HG03378 (cell line): ENCODE data around the gene PTGS1.
"Not testable (repeated sequence)": the region's sequence is repeated elsewhere in the genome, so short reads cannot be mapped to it uniquely, and the experiment has no call there.

Experiments used
- ATAC-seq: cut with Tn5 transposase; IDR thresholded peaks from one replicate; pipeline ENCODE4 v1.9.1; 2021; ENCODE audit warnings: mild to moderate bottlenecking, moderate library complexity; ENCODE audit not compliant: unreplicated experiment

The PTGS1 gene

DNA sequence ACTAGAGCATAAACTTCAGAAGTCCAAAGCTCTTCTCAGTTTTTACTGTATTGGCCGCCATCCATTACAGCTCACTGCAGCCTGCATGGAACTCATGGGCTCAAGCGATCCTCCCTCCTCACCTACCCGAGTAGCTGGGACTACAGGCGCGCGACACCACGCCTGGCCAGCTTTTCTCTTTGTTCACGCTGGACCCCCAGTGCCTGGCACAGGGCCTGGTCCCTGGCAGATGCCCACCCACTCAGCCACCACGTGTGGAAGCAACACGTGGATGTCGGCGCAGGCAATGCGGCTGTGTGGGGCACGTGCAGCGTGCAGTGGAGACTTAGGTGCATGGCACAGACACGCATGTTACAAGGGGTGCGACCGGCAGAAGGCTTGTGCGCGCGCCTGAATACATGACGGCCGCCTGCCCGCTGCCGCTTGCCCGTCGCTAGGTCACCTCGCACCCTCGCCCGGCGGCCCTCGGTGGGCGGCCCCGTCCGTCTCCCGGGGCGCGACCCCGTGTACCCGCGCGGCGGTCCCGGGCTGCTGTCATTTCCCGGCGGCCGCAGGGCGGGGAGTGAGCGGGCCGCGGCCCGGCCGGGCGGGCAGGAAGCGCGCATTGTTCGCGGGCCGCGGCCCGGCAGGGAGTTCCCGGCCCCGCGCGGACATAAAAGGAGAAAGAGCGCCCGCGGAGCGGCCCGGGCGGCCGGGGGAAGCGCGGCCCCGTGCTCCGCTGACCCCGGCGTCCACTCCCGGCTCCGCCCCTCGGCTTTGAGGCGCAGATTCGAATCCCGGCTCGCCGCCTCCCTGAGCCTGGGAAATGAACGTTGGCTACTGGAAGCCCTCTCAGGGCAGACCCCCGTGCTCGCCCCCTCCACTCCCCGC is 24.1 kb upstream of the PTGS1 start:
- no peak for ATAC-seq

DNA sequence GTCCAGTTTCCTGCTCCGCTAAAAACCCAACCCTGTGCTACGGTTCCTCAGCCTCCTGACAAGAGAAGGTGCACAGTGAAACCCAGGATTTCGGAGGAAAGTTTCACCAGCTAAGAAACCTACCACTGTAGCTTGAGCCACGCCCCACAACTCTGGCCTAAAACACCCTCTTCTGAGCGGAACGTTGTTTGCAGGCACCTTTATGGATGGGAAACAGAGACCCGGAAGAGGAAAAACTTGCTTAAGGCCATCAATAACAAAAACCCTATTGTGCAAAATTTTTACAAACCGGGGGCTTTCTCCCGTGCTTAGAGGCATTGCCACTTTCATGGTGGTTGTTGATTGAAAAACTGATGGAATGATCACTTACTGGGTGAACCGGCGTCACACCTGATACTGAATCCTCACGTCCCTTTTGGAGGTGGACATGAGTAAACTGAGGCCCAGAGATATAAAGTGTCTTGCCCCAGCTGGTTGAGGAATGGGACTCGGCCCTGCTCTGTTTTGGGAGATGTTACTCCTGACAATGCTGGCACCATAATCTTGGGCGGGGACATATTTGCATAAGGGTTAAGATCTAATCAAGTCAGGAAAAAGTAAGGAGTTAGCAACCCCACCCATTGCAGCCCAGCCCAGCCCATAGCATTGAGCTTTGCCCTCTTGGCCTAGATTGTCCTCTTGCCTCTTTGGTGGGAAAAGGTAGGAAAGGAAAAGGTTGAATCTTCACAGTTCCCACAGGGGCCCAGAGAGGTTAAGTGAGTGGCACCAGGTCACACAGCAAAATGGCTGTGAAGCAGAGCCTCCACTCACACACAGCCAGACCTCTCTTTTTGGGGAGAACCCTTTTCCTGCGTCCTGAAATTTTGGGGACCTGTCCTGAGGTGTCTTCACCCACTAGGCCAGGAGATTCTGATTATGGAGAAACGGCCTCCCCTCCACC is 23.2 kb upstream of the PTGS1 start:
- ATAC-seq: no peak

DNA sequence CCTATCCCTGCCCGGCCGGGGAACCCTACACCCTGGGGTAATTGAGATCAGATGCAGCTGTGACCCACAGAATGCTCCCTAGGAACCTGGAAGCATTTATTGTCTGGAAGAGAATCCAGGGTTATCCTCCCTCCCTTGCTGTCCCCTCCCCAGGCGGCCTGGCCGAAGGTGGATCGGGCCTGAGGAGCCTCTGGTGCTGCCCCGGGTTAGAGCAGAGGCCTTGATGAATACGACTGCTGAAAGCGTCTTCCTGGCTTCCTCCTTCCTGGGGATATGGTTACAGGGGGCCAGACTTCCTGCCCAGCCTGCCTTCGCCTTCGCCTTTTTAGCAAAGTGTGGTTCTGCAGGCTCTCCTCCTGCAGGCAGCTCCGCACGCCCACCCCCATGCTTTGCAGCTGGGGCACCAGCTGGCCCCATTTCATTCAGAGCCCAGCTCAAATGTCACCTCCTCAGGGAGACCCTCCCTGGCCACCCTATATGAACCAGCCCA is 22.5 kb upstream of the PTGS1 start:
- ATAC-seq: no peak

DNA sequence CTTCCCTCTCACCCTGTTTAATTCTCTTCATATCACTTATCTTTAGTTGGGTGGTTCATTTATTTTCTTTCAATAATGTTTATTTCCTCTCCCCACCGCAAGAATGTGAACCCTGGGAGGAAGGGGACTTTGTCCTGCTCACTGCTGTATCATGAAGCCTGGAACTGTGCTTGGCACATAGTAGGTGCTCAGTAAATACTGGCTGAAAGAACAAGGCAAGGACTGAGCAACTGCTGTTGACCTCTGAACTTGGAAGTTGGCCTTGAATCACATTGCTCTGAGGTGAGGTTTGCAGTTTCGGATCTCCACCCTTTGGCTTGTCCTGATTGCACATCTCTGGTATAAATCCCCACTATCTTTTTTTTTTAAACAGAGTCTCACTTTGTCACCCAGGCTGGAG is 22.0 kb upstream of the PTGS1 start:
- no peak for ATAC-seq

DNA sequence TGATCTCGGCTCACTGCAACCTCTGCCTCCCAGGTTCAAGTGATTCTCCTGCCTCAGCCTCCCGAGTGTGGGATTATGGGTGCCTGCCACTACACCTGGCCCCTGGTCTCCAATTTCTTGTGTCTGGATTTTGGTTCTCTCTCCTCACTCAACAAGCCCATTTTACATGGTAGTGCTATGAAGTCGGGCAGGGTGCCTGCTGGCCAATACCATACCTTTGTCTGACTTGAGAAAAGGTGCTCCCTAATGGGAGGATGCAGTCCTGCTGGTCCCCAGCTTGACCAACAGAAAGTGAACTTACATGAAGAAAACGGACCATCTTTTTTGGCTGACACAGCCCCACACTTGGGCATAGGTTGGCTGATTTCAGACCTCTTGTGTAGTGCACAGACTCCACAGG is 21.6 kb upstream of the PTGS1 start:
- ATAC-seq: no peak

DNA sequence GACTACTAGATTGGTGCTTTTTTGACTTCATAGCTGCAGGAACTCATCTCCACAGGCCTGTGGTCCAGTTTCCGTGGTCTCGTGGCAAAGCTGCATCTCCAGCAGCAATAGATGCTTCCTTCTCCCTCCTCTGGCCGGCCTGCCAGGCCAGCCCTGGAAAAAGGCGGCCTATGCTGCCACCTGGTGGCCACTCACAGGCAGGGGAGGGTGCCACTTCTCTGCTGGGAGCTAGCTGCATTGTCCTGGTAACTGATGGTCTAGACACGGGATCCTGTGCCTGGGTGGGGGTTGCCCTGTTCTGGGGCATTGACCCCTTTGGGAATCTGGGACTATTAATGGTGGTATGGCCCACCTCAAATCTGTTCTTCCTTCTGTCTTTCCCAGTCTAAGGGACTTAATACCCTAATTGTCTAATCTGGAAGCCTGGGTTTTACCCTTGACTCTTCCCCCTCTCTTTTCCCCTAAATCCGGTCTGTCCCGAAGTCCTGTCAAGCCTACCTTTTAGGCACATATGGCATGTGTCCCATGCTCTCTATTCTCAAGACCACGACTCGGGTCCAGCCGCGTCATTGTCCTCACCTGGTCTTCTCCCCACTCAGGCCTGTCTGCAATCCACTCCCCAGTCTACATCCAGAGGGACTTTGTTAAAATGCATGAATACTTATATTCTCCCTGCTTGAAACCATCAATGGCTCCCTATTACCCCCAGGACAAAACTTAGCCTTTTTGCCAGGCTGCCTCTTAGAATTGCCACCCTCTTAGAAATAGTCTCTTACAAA is 20.1 kb upstream of the PTGS1 start:
- ATAC-seq: peak; percentile 89

DNA sequence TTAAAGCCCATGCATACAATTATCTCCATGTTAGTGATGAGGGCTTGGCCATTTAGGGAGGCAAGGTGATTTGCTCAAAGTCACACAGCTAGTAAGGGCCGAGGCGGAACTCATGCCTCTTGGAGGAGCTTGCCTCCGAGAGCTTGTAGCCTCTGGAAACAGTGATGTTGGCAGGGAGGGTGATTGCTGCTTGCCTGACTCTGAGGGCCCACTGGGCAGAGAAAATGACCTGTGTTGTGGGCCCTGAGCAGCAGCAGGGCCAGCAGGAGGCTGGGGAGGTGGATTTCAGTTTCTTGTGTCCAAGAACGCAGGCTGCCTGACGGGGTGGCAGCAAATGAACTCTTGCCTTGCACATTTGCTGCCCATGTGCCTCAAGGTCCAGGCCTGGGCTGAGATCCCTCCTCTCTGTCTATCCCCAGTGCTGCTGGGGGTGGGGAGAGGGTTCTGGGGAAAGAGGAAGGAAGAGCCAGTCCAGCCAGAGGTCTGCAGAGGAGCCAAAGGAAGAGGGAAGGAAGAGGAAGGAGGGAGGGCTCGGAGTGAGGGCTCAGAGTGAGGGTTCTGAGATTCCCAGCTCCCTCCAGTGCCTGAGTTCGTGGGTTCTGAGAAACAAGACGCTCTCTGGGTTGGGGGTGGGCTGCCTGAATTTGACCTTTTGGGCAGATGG is 16.2 kb upstream of the PTGS1 start:
- no peak for ATAC-seq

DNA sequence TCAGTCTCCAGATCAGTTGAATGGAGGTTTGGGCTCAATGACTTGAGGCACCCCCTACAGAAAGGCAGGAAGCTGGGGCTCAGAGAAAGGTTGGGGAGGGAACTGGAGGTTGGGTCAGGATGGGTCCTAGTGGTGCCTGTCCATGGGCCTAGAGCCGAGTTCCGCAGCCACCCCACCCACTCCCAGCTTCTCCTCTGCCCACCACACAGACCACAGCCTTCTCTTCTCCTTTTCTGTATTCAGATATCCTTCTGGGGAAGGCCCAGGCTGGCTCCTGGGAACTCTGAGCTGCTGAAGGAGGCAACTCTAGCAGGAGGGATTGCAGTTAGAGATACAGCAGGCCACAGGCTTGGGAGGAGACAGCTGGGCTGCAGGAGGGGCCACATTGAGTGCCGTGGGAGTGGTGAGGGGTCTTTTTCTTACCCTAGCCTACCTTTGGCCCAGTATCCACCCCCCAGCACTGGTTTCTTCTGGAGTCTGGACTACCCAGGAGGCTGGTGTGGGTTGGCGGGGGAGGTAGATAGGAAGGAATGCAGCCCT is 15.4 kb upstream of the PTGS1 start:
- ATAC-seq: no peak

DNA sequence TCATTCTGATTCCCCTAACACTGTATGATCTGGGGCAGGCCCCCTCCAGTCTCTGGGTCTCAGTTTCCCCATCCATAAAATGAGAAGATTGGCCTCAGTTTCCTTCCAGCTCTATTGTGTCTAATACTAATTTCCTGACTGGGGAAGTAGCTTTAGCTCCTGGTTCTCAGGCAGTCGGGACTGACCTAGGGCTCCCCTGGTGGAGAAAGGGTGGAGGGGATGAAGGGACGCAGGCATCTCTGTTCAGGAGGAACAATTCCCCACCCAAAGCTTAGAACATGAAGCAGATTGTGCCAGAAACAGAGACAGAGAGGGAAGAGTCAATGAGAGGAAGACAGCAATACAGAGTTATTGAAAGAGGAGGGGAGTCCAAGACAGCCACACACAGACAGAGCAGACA is 14.2 kb upstream of the PTGS1 start:
- no peak for ATAC-seq

DNA sequence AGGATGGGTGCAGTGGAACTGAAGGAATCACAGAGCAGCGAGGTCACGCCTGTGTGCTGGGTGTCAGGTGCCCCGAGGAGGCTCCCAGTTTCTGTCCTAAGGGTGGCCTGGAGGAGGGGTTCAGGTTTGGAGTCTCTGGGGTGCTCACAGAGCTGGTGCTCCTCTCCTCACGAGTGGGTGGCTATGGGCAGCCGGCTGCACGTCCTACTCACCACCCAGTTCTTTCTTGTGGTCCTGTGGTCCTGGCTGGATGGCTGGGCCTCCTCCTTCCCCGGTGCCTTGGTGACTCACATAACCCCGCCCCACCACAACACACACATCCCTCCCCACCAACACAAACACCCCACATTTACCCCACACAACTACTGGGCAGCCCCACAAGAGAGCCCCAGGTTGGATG is 9.9 kb upstream of the PTGS1 start:
- no peak for ATAC-seq

DNA sequence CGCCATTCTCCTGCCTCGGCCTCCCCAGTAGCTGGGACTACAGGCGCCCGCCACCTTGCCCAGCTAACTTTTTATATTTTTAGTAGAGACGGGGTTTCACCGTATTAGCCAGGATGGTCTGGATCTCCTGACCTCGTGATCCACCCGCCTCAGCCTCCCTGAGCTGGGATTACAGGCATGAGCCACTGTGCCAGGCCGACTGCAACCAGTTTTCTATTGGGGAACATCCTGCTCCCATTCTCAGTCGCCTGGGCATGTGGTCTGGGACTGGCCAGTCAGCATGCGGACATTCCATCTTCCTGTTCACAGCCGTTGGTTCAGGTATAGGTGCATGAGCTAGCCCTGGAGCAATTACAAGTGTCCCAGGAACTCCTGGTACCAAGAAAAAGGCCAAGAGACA is 7.7 kb upstream of the PTGS1 start:
- ATAC-seq: not testable (repeated sequence)

DNA sequence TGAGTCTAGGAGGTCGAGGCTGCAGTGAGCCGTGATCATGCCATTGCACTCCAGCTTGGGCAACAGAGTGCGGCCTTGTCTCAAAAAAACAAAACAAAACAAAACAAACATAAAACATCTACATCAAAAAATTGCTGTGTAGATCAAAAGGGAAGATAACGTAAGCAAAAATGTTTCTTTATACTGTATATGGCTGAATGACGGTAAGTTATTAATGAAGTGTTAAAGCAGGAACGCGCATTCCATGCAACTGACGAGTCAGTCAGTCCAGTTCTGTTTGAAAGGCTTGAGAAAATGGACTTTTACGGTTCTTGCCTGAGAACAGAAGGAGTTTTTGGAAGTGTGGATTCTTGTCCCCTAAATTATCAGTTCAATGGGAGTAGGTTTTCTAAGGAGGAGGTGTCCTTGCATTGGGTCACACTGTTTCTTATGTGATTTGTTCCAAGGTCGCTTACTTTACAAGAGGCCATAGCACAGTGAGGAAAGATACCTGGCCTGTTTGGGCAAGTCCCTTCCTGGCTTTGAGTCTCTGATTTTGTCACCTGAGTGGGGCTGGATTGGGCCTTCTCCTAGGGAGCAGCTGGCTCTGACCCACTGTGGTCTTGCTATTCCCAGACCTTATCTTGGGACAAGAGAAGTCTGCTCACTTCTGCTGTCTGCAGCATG is 6.6 kb upstream of the PTGS1 start:
- no peak for ATAC-seq

DNA sequence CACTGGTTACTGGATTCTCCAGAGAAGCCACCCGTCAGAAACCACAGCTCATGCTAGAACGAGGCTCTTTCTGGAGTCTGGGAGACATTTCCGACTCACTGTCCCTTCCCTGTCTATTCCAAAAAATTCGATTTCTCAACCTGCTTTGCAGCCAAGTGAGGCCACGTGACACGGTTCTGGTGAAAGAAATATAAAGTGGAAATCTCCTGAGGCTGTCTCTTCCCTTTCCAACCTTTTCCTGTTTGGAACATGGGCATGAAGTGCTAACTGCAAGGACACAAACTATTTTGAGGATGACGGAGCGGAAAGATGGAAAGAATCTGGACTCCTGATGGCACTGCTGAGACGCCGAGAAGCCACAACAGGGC is 6.1 kb upstream of the PTGS1 start:
- no peak for ATAC-seq

DNA sequence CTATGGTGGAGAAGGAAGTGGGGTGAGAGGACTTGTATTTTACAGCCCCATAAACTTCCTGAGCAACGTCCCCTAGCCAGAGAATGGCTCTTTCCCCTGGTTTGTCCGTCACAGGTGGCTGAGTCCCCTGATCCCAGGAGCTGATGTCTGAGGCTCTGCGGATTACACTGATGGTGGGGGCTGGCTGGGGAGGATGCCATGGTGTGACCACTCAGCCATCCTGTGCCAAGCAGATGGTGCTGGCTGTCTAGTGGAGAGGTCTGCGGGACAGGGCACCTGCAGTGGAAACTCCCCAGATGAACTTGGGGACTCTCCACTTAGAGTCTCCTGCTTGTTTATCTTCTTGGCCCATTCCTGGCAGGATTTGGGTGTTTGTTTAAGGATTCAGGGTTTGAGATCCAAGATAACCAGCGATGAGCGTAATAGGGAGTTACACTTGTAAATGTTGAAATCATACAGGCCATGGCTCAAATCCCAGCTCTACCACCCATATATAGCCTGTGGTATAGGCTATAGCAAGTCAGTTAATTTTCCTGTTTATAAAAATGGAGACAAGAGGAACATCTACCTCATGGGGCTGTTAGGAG is 4.7 kb upstream of the PTGS1 start:
- ATAC-seq: no peak

DNA sequence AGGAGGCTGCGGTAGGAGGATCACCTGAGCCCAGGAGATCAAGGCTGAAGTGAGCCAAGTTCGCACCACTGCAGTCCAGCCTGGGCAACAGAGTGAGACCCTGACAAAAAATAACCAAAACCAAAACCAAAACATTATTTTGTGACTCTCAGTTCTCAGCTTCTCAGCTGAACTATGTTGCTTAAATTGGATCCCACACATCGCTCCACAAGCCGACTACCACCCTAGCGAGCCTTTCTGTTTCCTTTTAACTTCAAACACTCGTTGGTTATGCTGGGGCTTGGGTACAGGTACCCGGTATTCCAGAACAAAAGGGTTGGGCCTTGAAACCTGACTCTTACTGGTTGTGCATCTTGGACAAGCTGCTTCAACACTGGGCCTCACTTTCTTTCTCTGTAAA is 3.8 kb upstream of the PTGS1 start:
- ATAC-seq: no peak

DNA sequence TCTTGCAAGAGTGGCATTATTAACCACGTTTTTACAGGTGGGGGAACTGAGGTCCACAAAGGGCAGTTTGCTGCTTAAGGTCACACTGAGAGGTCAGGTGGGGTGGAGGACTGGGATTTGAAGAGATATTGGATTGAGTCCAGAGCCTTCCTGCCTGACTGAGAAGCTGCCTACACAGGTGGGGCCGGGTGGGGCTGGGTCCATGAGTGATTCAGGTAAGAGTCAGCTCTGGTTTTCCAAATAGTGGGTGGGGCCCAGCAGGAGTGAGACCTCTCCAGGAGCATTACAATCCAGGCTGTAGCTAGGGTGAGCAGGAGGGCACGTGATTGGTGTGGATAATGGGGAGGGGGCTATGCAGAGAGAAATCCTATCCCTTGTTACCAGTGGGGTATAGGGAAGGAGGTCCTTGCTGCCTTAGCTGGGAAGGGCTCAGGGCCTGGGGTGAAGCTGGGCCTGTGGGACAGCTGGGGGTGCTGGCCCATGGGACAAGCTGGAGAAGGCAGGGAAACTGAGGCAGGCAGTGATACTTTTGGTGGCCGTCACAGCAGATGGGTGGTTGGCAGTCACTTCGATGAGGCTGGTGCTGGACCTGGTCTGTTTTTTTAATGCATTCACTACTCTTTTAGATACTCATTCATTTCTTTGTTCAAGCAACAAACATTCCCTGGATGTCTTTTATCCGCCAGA is 2.9 kb upstream of the PTGS1 start:
- no peak for ATAC-seq

DNA sequence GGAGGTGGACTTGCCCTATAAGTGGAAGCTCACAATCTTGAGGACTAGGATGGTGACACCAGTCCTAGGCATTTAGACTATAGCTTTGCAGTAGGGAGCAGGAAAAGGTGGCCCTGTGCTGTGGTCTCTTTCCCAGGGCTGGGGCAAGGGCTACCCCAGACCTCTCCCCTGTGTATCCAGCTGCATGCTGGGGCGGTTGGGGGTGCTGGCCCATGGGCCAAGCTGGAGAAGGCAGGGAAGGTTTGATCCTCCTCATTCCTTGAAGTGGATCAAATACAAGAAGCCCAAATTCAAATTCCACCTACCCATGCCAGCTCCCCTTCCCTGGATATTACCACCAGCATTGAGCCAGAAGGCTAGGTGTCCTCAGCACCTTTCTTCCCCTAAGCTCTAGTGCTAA is 2.2 kb upstream of the PTGS1 start:
- no peak for ATAC-seq

DNA sequence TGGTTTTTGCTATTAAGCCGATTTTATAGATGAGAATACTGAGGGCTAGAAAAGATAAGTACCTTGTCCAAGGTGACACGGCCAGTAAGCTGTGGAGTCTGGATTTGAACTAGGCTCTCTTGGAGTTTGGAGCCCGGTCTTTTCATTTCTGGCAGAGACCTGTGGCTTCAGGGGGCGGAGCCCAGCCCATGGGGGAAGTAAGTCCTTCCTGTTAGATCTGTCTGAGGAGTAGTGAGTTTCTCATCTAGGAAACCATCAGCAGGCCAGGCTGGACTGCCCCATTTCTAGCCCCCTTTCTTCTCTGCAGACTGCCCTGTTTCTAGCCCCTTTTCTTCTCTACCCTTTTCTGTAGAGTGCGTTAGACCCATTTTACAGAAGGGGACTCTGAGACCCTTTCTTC is 521 bp upstream of the PTGS1 start:
- peak; percentile 28 for ATAC-seq

DNA sequence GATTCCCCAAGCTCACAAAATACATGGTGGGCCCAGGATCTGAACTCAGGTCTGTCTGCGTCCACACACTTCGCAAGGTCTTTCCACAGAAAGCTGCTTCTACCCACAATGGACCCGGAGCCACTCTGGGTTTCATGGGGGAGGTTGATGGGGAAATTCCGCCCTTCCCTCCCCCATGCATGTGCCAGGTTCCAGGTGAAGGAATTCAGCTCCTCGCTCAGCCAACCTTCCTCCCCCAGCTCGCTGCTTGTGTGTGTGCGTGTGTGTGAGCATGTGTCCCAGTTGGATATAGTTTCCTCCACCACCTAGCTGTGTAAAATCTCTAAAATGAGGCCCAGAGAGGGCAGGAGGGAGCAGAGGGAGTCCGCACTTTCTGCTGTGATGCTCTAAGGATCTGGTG is 1.0 kb downstream of the PTGS1 start:
- ATAC-seq: no peak
